Neural progenitor cell (in vitro differentiated cells): Measurements from ENCODE around the gene CERS6. TPM values are rescaled to one million over a fixed set of nuclear protein-coding genes. Genes with fewer than 3 reads are reported as not detected.

Experiments used
- DNase-seq: peaks from one replicate; pipeline ENCODE4 v3.0.0-alpha.2; 2016; ENCODE audit warnings: low spot score
- H2AFZ ChIP-seq: fragments of 200-600 bp; sonication (generic); replicated peaks from 2 replicates; pipeline ENCODE4 v1.6.1; 2016; ENCODE audit warnings: antibody characterized with exemption
- H3F3A ChIP-seq: fragments of 200-600 bp; sonication (generic); 2 replicates; pipeline ENCODE4 v1.6.1; 2016; ENCODE audit warnings: antibody characterized with exemption, low read depth
- H3K27ac ChIP-seq: fragments of 200-600 bp; sonication (generic); 2 replicates; pipeline ENCODE4 v1.5.1; 2016; ENCODE audit warnings: mild to moderate bottlenecking
- H3K27me3 ChIP-seq: fragments of 200-600 bp; sonication (generic); 2 replicates; pipeline ENCODE4 v1.6.1; 2016; ENCODE audit warnings: mild to moderate bottlenecking, moderate library complexity
- H3K36me3 ChIP-seq: fragments of 200-600 bp; sonication (generic); 2 replicates; pipeline ENCODE4 v1.5.1; 2016
- H3K4me1 ChIP-seq: fragments of 200-600 bp; sonication (generic); 2 replicates; pipeline ENCODE4 v1.6.1; 2016; ENCODE audit warnings: mixed run types
- H3K4me2 ChIP-seq: fragments of 200-600 bp; sonication (generic); 2 replicates; pipeline ENCODE4 v1.6.1; 2016
- H3K4me3 ChIP-seq: fragments of 200-600 bp; sonication (generic); 2 replicates; pipeline ENCODE4 v1.5.1; 2016
- H3K79me2 ChIP-seq: fragments of 200-600 bp; sonication (generic); 2 replicates; pipeline ENCODE4 v1.6.1; 2016; ENCODE audit warnings: low read depth
- H3K9ac ChIP-seq: fragments of 200-600 bp; sonication (generic); 2 replicates; pipeline ENCODE4 v1.6.1; 2016
- H3K9me3 ChIP-seq: fragments of 200-600 bp; sonication (generic); 2 replicates; pipeline ENCODE4 v1.5.1; 2016; ENCODE audit warnings: low read depth
- H4K20me1 ChIP-seq: fragments of 200-600 bp; sonication (generic); 2 replicates; pipeline ENCODE4 v1.6.1; 2016; ENCODE audit warnings: low read depth
- H3K27ac Mint-ChIP-seq: 3 replicates; pipeline ENCODE4 v1.8.0; 2021; ENCODE audit warnings: mixed read lengths
- H3K27me3 Mint-ChIP-seq: 2 replicates; pipeline ENCODE4 v1.8.0; 2022; ENCODE audit warnings: low read depth, mild to moderate bottlenecking, inconsistent platforms, moderate library complexity, mixed read lengths; ENCODE audit not compliant: insufficient read depth
- H3K36me3 Mint-ChIP-seq: 3 replicates; pipeline ENCODE4 v1.8.0; 2021; ENCODE audit warnings: mixed read lengths
- H3K4me1 Mint-ChIP-seq: 3 replicates; pipeline ENCODE4 v1.8.0; 2021; ENCODE audit warnings: mixed read lengths
- H3K4me3 Mint-ChIP-seq: 3 replicates; pipeline ENCODE4 v1.8.0; 2021; ENCODE audit warnings: mild to moderate bottlenecking, moderate library complexity, mixed read lengths
- H3K9me3 Mint-ChIP-seq: 3 replicates; pipeline ENCODE4 v1.8.0; 2020; ENCODE audit warnings: mixed read lengths
- EZH2 ChIP-seq: fragments of 200-600 bp; sonication (generic); IDR thresholded peaks from 2 replicates; pipeline ENCODE4 v1.6.1; 2017; ENCODE audit warnings: antibody characterized with exemption, mild to moderate bottlenecking, moderate library complexity
- EZH2phosphoT487 ChIP-seq: fragments of 200-600 bp; sonication (generic); IDR thresholded peaks from 2 replicates; pipeline ENCODE4 v1.6.1; 2017; ENCODE audit warnings: antibody characterized with exemption
- total RNA-seq: library from RNA; depleted of rRNA; stranded (reverse); fragments of >200 nt; gene quantifications from 2 replicates; pipeline ENCODE4 v1.2.3, GENCODE V29; 2015; ENCODE audit warnings: low replicate concordance
- TF ChIP-seq, protein P1 (sequence below): fragments of 200-600 bp; sonication (generic); IDR thresholded peaks from 2 replicates; pipeline ENCODE4 v1.5.1; 2017; ENCODE audit warnings: antibody characterized with exemption, mild to moderate bottlenecking

Gene CERS6
- total RNA-seq, 1 donor from 2014 or later: 50.8 TPM

DNA sequence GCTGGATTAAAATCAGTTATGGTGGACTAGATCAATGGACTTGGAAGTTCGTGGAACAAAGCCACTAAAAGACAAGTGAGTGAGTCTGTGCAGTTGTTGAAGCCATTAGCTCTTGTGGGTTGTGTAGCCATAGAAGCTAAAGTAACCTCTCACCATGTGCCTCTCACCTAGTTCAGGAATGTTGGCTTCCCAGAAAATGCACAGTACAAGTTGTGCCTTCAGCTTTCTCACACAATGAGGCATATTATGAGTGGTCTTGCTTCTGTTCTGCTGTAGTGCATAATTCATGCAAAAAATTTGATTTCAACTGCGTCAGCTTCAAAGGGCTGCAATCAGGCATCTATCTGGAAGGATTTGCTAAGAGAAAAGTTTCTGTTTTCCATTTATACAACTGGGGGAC is 26.2 kb downstream of the CERS6 start:
- TF ChIP-seq, protein P1, sequence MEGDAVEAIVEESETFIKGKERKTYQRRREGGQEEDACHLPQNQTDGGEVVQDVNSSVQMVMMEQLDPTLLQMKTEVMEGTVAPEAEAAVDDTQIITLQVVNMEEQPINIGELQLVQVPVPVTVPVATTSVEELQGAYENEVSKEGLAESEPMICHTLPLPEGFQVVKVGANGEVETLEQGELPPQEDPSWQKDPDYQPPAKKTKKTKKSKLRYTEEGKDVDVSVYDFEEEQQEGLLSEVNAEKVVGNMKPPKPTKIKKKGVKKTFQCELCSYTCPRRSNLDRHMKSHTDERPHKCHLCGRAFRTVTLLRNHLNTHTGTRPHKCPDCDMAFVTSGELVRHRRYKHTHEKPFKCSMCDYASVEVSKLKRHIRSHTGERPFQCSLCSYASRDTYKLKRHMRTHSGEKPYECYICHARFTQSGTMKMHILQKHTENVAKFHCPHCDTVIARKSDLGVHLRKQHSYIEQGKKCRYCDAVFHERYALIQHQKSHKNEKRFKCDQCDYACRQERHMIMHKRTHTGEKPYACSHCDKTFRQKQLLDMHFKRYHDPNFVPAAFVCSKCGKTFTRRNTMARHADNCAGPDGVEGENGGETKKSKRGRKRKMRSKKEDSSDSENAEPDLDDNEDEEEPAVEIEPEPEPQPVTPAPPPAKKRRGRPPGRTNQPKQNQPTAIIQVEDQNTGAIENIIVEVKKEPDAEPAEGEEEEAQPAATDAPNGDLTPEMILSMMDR: no peak
- TF ChIP-seq EZH2 (no peak), EZH2phosphoT487 (no peak)
- Histone ChIP-seq H3K9ac (no peak overlapping the region), H3K36me3 (no peaks in the 10 kb centered on the region), H3K9me3 (no peaks in the 10 kb centered on the region), H3F3A (no peaks in the 10 kb centered on the region), H3K4me2 (no peak overlapping the region), H3K27me3 (no peaks in the 10 kb centered on the region), H3K27ac (no peak overlapping the region), H3K4me1 (peaks cover 8% of the 10 kb centered on the region), H4K20me1 (peaks cover 6% of the 10 kb centered on the region), H3K79me2 (peaks cover 96% of the 10 kb centered on the region), H2AFZ (no peak overlapping the region), H3K4me3 (no peak overlapping the region)
- DNase-seq: no peak
- Mint-ChIP-seq H3K27ac (no peak overlapping the region), H3K36me3 (peaks cover 7% of the 10 kb centered on the region), H3K27me3 (peaks cover 3% of the 10 kb centered on the region), H3K4me1 (peaks cover 12% of the 10 kb centered on the region), H3K4me3 (no peak overlapping the region), H3K9me3 (peaks cover 14% of the 10 kb centered on the region)

DNA sequence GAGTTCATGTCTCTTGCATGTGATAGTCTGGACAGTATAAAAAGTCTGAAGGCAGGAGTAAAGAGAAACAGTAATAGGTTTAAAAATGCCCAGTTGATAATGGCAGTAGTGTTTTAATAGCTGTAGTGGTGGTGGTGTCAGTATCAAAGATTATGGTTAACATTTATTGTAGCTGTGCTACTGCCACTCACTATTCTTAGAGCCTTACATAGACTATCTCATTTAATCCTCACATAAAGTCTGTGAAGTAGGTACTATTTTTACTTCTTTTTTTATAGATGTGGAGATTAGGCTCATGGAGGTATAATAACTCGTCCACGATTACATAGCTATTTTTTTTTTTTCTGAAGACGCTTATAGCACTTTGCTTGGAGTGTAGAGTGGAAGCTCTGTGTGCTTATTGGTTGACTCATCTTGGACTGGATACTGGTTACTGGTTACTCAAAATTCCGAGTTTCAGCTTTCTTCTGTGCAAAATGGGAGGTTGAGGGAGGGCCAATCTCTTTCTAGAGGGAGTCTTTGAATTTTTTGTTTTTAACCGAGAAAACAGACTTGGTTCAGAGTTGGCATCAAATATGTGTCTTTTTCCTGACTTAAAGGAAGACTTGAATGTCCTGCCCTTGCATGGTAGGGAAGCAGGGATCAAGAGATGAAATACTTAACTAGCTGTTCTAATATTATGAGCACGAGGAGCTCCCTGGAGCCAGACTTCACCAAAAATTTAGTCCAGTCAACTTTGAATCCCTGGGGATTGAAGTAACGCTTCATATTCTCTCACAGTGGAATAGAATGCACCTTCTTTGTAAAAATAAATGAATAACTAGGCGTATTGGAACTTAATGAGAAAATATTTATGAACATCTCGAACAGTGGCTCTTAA is 27.1 kb downstream of the CERS6 start:
- Mint-ChIP-seq H3K4me3 (no peak overlapping the region), H3K36me3 (peaks cover 7% of the 10 kb centered on the region), H3K27me3 (peaks cover 3% of the 10 kb centered on the region), H3K9me3 (peaks cover 14% of the 10 kb centered on the region), H3K4me1 (peaks cover 12% of the 10 kb centered on the region), H3K27ac (no peak overlapping the region)
- Histone ChIP-seq H3K36me3 (no peaks in the 10 kb centered on the region), H3K9ac (no peak overlapping the region), H3K4me1 (peaks cover 3% of the 10 kb centered on the region), H4K20me1 (peaks cover 12% of the 10 kb centered on the region), H2AFZ (no peak overlapping the region), H3K27me3 (no peaks in the 10 kb centered on the region), H3K4me2 (no peak overlapping the region), H3K79me2 (peaks cover 96% of the 10 kb centered on the region), H3K27ac (no peak overlapping the region), H3K9me3 (no peaks in the 10 kb centered on the region), H3F3A (no peaks in the 10 kb centered on the region), H3K4me3 (no peak overlapping the region)
- DNase-seq: no peak
- TF ChIP-seq EZH2 (no peak), EZH2phosphoT487 (no peak)
- TF ChIP-seq, protein P1: no peak

DNA sequence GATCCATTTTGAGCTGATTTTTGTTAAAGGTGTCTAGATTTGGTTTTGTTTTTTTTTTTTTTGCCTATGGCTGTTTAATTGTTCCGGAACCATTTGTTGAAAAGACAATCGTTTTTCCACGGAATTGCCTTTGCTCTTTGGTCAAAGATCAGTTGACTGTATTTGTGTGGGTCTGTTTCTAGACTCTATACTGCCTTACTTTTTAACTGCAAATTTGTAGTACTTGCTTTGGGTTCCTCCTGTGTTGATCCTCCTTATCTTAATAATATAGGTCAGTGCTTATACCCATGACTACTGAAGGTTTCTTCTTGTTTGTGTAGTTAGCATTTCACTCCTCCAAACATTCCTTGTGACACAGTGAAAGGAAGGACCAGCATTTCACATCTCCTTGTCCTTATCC is 30.4 kb downstream of the CERS6 start:
- no peak for DNase-seq
- no peak overlapping the region for H3K4me2 ChIP-seq
- no peak overlapping the region for H2AFZ ChIP-seq
- peaks cover 17% of the 10 kb centered on the region for H3K9me3 Mint-ChIP-seq
- no peak overlapping the region for H3K9ac ChIP-seq
- no peaks in the 10 kb centered on the region for H3K9me3 ChIP-seq
- H3F3A ChIP-seq: peaks cover 20% of the 10 kb centered on the region
- no peaks in the 10 kb centered on the region for H3K27me3 Mint-ChIP-seq
- H3K4me3 Mint-ChIP-seq: no peak overlapping the region
- H3K79me2 ChIP-seq: peaks cover 97% of the 10 kb centered on the region
- no peaks in the 10 kb centered on the region for H3K27me3 ChIP-seq
- TF ChIP-seq, protein P1: no peak
- TF ChIP-seq EZH2phosphoT487 (no peak), EZH2 (no peak)
- H4K20me1 ChIP-seq: peaks cover 12% of the 10 kb centered on the region
- no peak overlapping the region for H3K4me3 ChIP-seq
- H3K36me3 Mint-ChIP-seq: peaks cover 7% of the 10 kb centered on the region
- H3K4me1 ChIP-seq: peaks cover 21% of the 10 kb centered on the region
- H3K27ac Mint-ChIP-seq: no peak overlapping the region
- H3K36me3 ChIP-seq: no peaks in the 10 kb centered on the region
- H3K4me1 Mint-ChIP-seq: peaks cover 27% of the 10 kb centered on the region
- no peak overlapping the region for H3K27ac ChIP-seq
